Mesendoderm (in vitro differentiated cells): ENCODE results near the gene PEX10.

Experiments used
- DNase-seq: peaks from one replicate; pipeline ENCODE4 v3.0.0; 2013
- H2AK5ac ChIP-seq: 2 replicates; pipeline ENCODE4 v1.6.1; 2013; ENCODE audit warnings: low read length, inconsistent platforms
- H2BK120ac ChIP-seq: 2 replicates; pipeline ENCODE4 v1.6.1; 2013; ENCODE audit warnings: low read depth, mild to moderate bottlenecking, low read length, moderate library complexity, mixed read lengths
- H2BK15ac ChIP-seq: replicated peaks from 2 replicates; pipeline ENCODE4 v1.6.1; 2013; ENCODE audit warnings: low read depth, mild to moderate bottlenecking, moderate library complexity
- H2BK5ac ChIP-seq: 2 replicates; pipeline ENCODE4 v1.6.1; 2013; ENCODE audit warnings: low read length, inconsistent platforms
- H3K18ac ChIP-seq: 2 replicates; pipeline ENCODE4 v1.6.1; 2013; ENCODE audit warnings: mild to moderate bottlenecking, low read length, mixed read lengths
- H3K23ac ChIP-seq: one replicate; pipeline ENCODE4 v1.6.1; 2013; ENCODE audit warnings: low read length
- H3K27ac ChIP-seq: 2 replicates; pipeline ENCODE4 v1.5.1; 2013; ENCODE audit warnings: low read depth, mild to moderate bottlenecking, inconsistent platforms, low read length, moderate library complexity
- H3K27me3 ChIP-seq: 2 replicates; pipeline ENCODE4 v1.6.1; 2013; ENCODE audit warnings: low read length, control low read depth, mild to moderate bottlenecking, inconsistent platforms; ENCODE audit not compliant: insufficient read depth, poor library complexity
- H3K36me3 ChIP-seq: 2 replicates; pipeline ENCODE4 v1.6.1; 2013; ENCODE audit warnings: low read length, inconsistent platforms; ENCODE audit not compliant: control insufficient read depth, insufficient read depth
- H3K4ac ChIP-seq: one replicate; pipeline ENCODE4 v1.6.1; 2013; ENCODE audit warnings: low read depth, mild to moderate bottlenecking, low read length, moderate library complexity
- H3K4me1 ChIP-seq: 2 replicates; pipeline ENCODE4 v1.6.1; 2013; ENCODE audit warnings: low read depth, low read length, inconsistent platforms; ENCODE audit not compliant: control insufficient read depth
- H3K4me2 ChIP-seq: 2 replicates; pipeline ENCODE4 v1.6.1; 2013; ENCODE audit warnings: low read length
- H3K4me3 ChIP-seq: 2 replicates; pipeline ENCODE4 v1.5.1; 2013; ENCODE audit warnings: mild to moderate bottlenecking, low read length
- H3K56ac ChIP-seq: one replicate; pipeline ENCODE4 v1.6.1; 2013; ENCODE audit warnings: low read length
- H3K79me1 ChIP-seq: 2 replicates; pipeline ENCODE4 v1.6.1; 2013; ENCODE audit warnings: low read length, inconsistent platforms
- H3K79me2 ChIP-seq: 2 replicates; pipeline ENCODE4 v1.6.1; 2013; ENCODE audit warnings: mild to moderate bottlenecking, low read length; ENCODE audit not compliant: control insufficient read depth, insufficient read depth
- H3K9ac ChIP-seq: 2 replicates; pipeline ENCODE4 v1.6.1; 2013; ENCODE audit warnings: low read length, inconsistent platforms
- H4K5ac ChIP-seq: one replicate; pipeline ENCODE4 v1.6.1; 2013; ENCODE audit warnings: low read length
- H4K8ac ChIP-seq: one replicate; pipeline ENCODE4 v1.6.1; 2013; ENCODE audit warnings: low read depth, mild to moderate bottlenecking, control low read depth, low read length, moderate library complexity
- WGBS: extraction: QIAGEN DNeasy Blood & Tissue Kit; methylation state at CpG from one replicate; pipeline ENCODE4 v1.1.7; 2013; ENCODE audit warnings: low lambda C conversion rate, missing lambda C conversion rate; ENCODE audit not compliant: insufficient coverage; ENCODE audit errors: extremely low coverage; 5-methylcytosine and 5-hydroxymethylcytosine counted together

Gene PEX10

GRCh38 chr1:2363847-2364513, 48.4 kb downstream of the PEX10 start:
- Histone ChIP-seq H2BK5ac (no peak overlapping the region), H3K9ac (no peak overlapping the region)

GRCh38 chr1:2360588-2361364, 51.6 kb downstream of the PEX10 start:
- no peak overlapping the region for H2AK5ac ChIP-seq
- H2BK120ac ChIP-seq = no peak overlapping the region
- no peak overlapping the region for H2BK5ac ChIP-seq
- no peak overlapping the region for H3K9ac ChIP-seq
- no peak overlapping the region for H4K8ac ChIP-seq
- H3K4me1 ChIP-seq = no peaks in the 10 kb centered on the region
- no peak for DNase-seq
- no peak overlapping the region for H3K56ac ChIP-seq
- H4K5ac ChIP-seq = no peak overlapping the region
- no CpG with 5 or more reads among the region's 11 CpGs for WGBS
- H3K36me3 ChIP-seq = no peaks in the 10 kb centered on the region
- no peaks in the 10 kb centered on the region for H3K79me2 ChIP-seq
- H3K4me2 ChIP-seq = no peak overlapping the region
- no peak overlapping the region for H3K4ac ChIP-seq
- H3K18ac ChIP-seq = no peak overlapping the region
- H2BK15ac ChIP-seq = no peak overlapping the region
- H3K27ac ChIP-seq = no peak overlapping the region
- H3K23ac ChIP-seq = no peak overlapping the region
- H3K79me1 ChIP-seq = no peaks in the 10 kb centered on the region
- no peaks in the 10 kb centered on the region for H3K27me3 ChIP-seq
- H3K4me3 ChIP-seq = no peak overlapping the region

More at GRCh38 chr1:2363847-2364513, 48.4 kb downstream of the PEX10 start:
- no CpG with 5 or more reads among the region's 2 CpGs for WGBS
- no peak overlapping the region for H3K4me2 ChIP-seq
- no peak overlapping the region for H2AK5ac ChIP-seq
- H3K4me3 ChIP-seq = no peak overlapping the region
- H2BK15ac ChIP-seq = no peak overlapping the region
- no peaks in the 10 kb centered on the region for H3K79me2 ChIP-seq
- H3K36me3 ChIP-seq = no peaks in the 10 kb centered on the region
- H3K27ac ChIP-seq = no peak overlapping the region
- H3K4ac ChIP-seq = no peak overlapping the region
- no peaks in the 10 kb centered on the region for H3K79me1 ChIP-seq
- no peaks in the 10 kb centered on the region for H3K4me1 ChIP-seq
- H3K18ac ChIP-seq = no peak overlapping the region
- no peak overlapping the region for H4K8ac ChIP-seq
- no peaks in the 10 kb centered on the region for H3K27me3 ChIP-seq
- no peak overlapping the region for H4K5ac ChIP-seq
- DNase-seq = no peak
- H2BK120ac ChIP-seq = no peak overlapping the region
- no peak overlapping the region for H3K23ac ChIP-seq
- no peak overlapping the region for H3K56ac ChIP-seq

GRCh38 chr1:2358651-2359640, 53.4 kb downstream of the PEX10 start:
- Histone ChIP-seq H3K4me2 (no peak overlapping the region), H3K18ac (no peak overlapping the region), H3K56ac (no peak overlapping the region), H3K23ac (no peak overlapping the region), H3K9ac (no peak overlapping the region), H3K4ac (no peak overlapping the region), H3K4me1 (no peaks in the 10 kb centered on the region), H4K8ac (no peak overlapping the region), H3K79me2 (no peaks in the 10 kb centered on the region), H2AK5ac (no peak overlapping the region), H3K27me3 (no peaks in the 10 kb centered on the region), H3K4me3 (no peak overlapping the region), H2BK15ac (no peak overlapping the region), H2BK5ac (no peak overlapping the region), H2BK120ac (no peak overlapping the region), H3K36me3 (no peaks in the 10 kb centered on the region), H3K27ac (no peak overlapping the region), H4K5ac (no peak overlapping the region), H3K79me1 (no peaks in the 10 kb centered on the region)
- WGBS = no CpG with 5 or more reads among the region's 24 CpGs
- DNase-seq = no peak

GRCh38 chr1:2358072-2358471, 54.3 kb downstream of the PEX10 start:
- Histone ChIP-seq H2BK5ac (no peak overlapping the region), H3K4me3 (no peak overlapping the region), H3K18ac (no peak overlapping the region), H3K27ac (no peak overlapping the region), H3K23ac (no peak overlapping the region), H3K4me1 (no peaks in the 10 kb centered on the region), H2AK5ac (no peak overlapping the region), H3K4me2 (no peak overlapping the region), H3K56ac (no peak overlapping the region), H2BK120ac (no peak overlapping the region), H3K79me2 (no peaks in the 10 kb centered on the region), H4K8ac (no peak overlapping the region), H3K36me3 (no peaks in the 10 kb centered on the region), H2BK15ac (no peak overlapping the region), H3K9ac (no peak overlapping the region), H3K4ac (no peak overlapping the region), H3K79me1 (no peaks in the 10 kb centered on the region), H3K27me3 (no peaks in the 10 kb centered on the region), H4K5ac (no peak overlapping the region)
- no peak for DNase-seq
- no CpG with 5 or more reads among the region's 13 CpGs for WGBS

- Histone ChIP-seq H3K79me1 (no peaks in the 10 kb centered on the region), H4K8ac (no peak overlapping the region), H4K5ac (no peak overlapping the region), H3K4ac (no peak overlapping the region), H3K27me3 (no peaks in the 10 kb centered on the region), H3K4me2 (no peak overlapping the region), H2AK5ac (no peak overlapping the region), H2BK120ac (no peak overlapping the region), H3K27ac (no peak overlapping the region), H2BK5ac (no peak overlapping the region), H3K4me1 (no peaks in the 10 kb centered on the region), H3K4me3 (no peak overlapping the region), H3K18ac (no peak overlapping the region), H3K56ac (no peak overlapping the region), H2BK15ac (no peak overlapping the region), H3K9ac (no peak overlapping the region), H3K23ac (no peak overlapping the region), H3K79me2 (no peaks in the 10 kb centered on the region), H3K36me3 (no peaks in the 10 kb centered on the region)
- no CpG with 5 or more reads among the region's 37 CpGs for WGBS
- no peak for DNase-seq
These were observed 55.2 kb downstream of the PEX10 start for GRCh38 chr1:2356911-2357845.
